Thoracic aorta (tissue), 2 donors: ENCODE data around the gene RSRC1. TPM values are rescaled to one million over a fixed set of nuclear protein-coding genes. Genes with fewer than 3 reads are reported as not detected.

Experiments
- ATAC-seq: fragments of 150-250 bp; one replicate; pipeline ENCODE4 v1.8.0; 2017; ENCODE audit warnings: low read depth; ENCODE audit not compliant: insufficient number of reproducible peaks, low FRiP score
- DNase-seq: peaks from one replicate; pipeline ENCODE4 v3.0.0-alpha.2; 2020; ENCODE audit warnings: low spot score
- H3K27ac ChIP-seq, 2 donors: fragments of 200-600 bp; sonication (generic); 1 replicate in 1 of 2; 2 replicates in 1 of 2; pipeline ENCODE4 v1.5.1; 2016; ENCODE audit warnings: mild to moderate bottlenecking in 2 of 2, moderate library complexity in 2 of 2
- H3K27me3 ChIP-seq: fragments of 200-600 bp; sonication (generic); replicated peaks from 2 replicates; pipeline ENCODE4 v1.6.0; 2016; ENCODE audit warnings: mild to moderate bottlenecking; ENCODE audit not compliant: insufficient read depth
- H3K36me3 ChIP-seq: fragments of 200-600 bp; sonication (generic); one replicate; pipeline ENCODE4 v1.5.1; 2016
- H3K4me1 ChIP-seq, 2 donors: fragments of 200-600 bp; sonication (generic); 1 replicate in 1 of 2; 2 replicates in 1 of 2; pipeline versions ENCODE4 v1.5.1 to v1.6.0; 2016; ENCODE audit warnings: low read depth in 2 of 2, mild to moderate bottlenecking in 1 of 2; ENCODE audit not compliant: control insufficient read depth in 1 of 2
- H3K4me3 ChIP-seq: fragments of 200-600 bp; sonication (generic); 2 replicates; pipeline ENCODE4 v1.5.1; 2016; ENCODE audit warnings: mild to moderate bottlenecking
- H3K9me3 ChIP-seq: fragments of 200-600 bp; sonication (generic); 2 replicates; pipeline ENCODE4 v1.5.1; 2016
- CTCF ChIP-seq: fragments of 200-600 bp; sonication (generic); IDR thresholded peaks from one replicate; pipeline ENCODE4 v1.5.1; 2019; ENCODE audit warnings: antibody characterized with exemption
- total RNA-seq, 2 donors: library from RNA; depleted of rRNA; stranded (reverse); fragments of >200 nt; gene quantifications; one replicate each; pipeline versions ENCODE4 v1.1.0 to v1.2.3, GENCODE V29; 2016

RSRC1 gene
- total RNA-seq, 2 donors from 2014 or later, result 26.6 to 39.5 TPM

- DNase-seq (no peak), ATAC-seq (no peak)
- TF ChIP-seq CTCF, result no peak
- Histone ChIP-seq H3K4me3 (no peak overlapping the region), H3K4me1 (no peaks in the 10 kb centered on the region), H3K27me3 (no peaks in the 10 kb centered on the region), H3K36me3 (no peaks in the 10 kb centered on the region), H3K9me3 (no peaks in the 10 kb centered on the region), H3K27ac (no peak overlapping the region)
These were observed 272.6 kb downstream of the RSRC1 start for GRCh38 chr3:158382479-158382878.

GRCh38 chr3:158384019-158384418 lies 274.1 kb downstream of the RSRC1 start:
- H3K9me3 ChIP-seq, result no peaks in the 10 kb centered on the region
- no peak for TF ChIP-seq CTCF
- ATAC-seq (no peak), DNase-seq (no peak)
- no peak overlapping the region for H3K4me3 ChIP-seq
- no peaks in the 10 kb centered on the region for H3K36me3 ChIP-seq
- no peaks in the 10 kb centered on the region for H3K4me1 ChIP-seq
- no peaks in the 10 kb centered on the region for H3K27me3 ChIP-seq
- no peak overlapping the region for H3K27ac ChIP-seq

GRCh38 chr3:158395421-158395820 lies 285.5 kb downstream of the RSRC1 start:
- no peak for TF ChIP-seq CTCF
- Histone ChIP-seq H3K27me3 (no peaks in the 10 kb centered on the region), H3K9me3 (no peaks in the 10 kb centered on the region), H3K36me3 (no peaks in the 10 kb centered on the region), H3K27ac (no peak overlapping the region), H3K4me3 (no peak overlapping the region), H3K4me1 (no peaks in the 10 kb centered on the region)
- no peak for DNase-seq
- no peak for ATAC-seq

GRCh38 chr3:158402590-158402989 lies 292.7 kb downstream of the RSRC1 start:
- no peaks in the 10 kb centered on the region for H3K36me3 ChIP-seq
- no peaks in the 10 kb centered on the region for H3K9me3 ChIP-seq
- no peak overlapping the region for H3K4me3 ChIP-seq
- no peaks in the 10 kb centered on the region for H3K27me3 ChIP-seq
- no peak for TF ChIP-seq CTCF
- H3K27ac ChIP-seq, result no peak overlapping the region
- DNase-seq, result no peak
- no peaks in the 10 kb centered on the region for H3K4me1 ChIP-seq
- ATAC-seq, result no peak

GRCh38 chr3:158403013-158403412 lies 293.1 kb downstream of the RSRC1 start:
- no peak for ATAC-seq
- Histone ChIP-seq H3K4me1 (no peaks in the 10 kb centered on the region), H3K27me3 (no peaks in the 10 kb centered on the region), H3K4me3 (no peak overlapping the region), H3K27ac (no peak overlapping the region), H3K36me3 (no peaks in the 10 kb centered on the region), H3K9me3 (no peaks in the 10 kb centered on the region)
- no peak for DNase-seq
- TF ChIP-seq CTCF, result no peak
